Neural progenitor cell (in vitro differentiated cells): ENCODE measurements around the gene PNPLA5. TPM values are rescaled to one million over a fixed set of nuclear protein-coding genes. Genes with fewer than 3 reads are reported as not detected.

Experiments
- DNase-seq: peaks from one replicate; pipeline ENCODE4 v3.0.0-alpha.2; 2016; ENCODE audit warnings: low spot score
- H2AFZ ChIP-seq: fragments of 200-600 bp; sonication (generic); replicated peaks from 2 replicates; pipeline ENCODE4 v1.6.1; 2016; ENCODE audit warnings: antibody characterized with exemption
- H3F3A ChIP-seq: fragments of 200-600 bp; sonication (generic); 2 replicates; pipeline ENCODE4 v1.6.1; 2016; ENCODE audit warnings: antibody characterized with exemption, low read depth
- H3K27ac ChIP-seq: fragments of 200-600 bp; sonication (generic); 2 replicates; pipeline ENCODE4 v1.5.1; 2016; ENCODE audit warnings: mild to moderate bottlenecking
- H3K27me3 ChIP-seq: fragments of 200-600 bp; sonication (generic); 2 replicates; pipeline ENCODE4 v1.6.1; 2016; ENCODE audit warnings: mild to moderate bottlenecking, moderate library complexity
- H3K36me3 ChIP-seq: fragments of 200-600 bp; sonication (generic); 2 replicates; pipeline ENCODE4 v1.5.1; 2016
- H3K4me1 ChIP-seq: fragments of 200-600 bp; sonication (generic); 2 replicates; pipeline ENCODE4 v1.6.1; 2016; ENCODE audit warnings: mixed run types
- H3K4me2 ChIP-seq: fragments of 200-600 bp; sonication (generic); 2 replicates; pipeline ENCODE4 v1.6.1; 2016
- H3K4me3 ChIP-seq: fragments of 200-600 bp; sonication (generic); 2 replicates; pipeline ENCODE4 v1.5.1; 2016
- H3K79me2 ChIP-seq: fragments of 200-600 bp; sonication (generic); 2 replicates; pipeline ENCODE4 v1.6.1; 2016; ENCODE audit warnings: low read depth
- H3K9ac ChIP-seq: fragments of 200-600 bp; sonication (generic); 2 replicates; pipeline ENCODE4 v1.6.1; 2016
- H3K9me3 ChIP-seq: fragments of 200-600 bp; sonication (generic); 2 replicates; pipeline ENCODE4 v1.5.1; 2016; ENCODE audit warnings: low read depth
- H4K20me1 ChIP-seq: fragments of 200-600 bp; sonication (generic); 2 replicates; pipeline ENCODE4 v1.6.1; 2016; ENCODE audit warnings: low read depth
- H3K27ac Mint-ChIP-seq: 3 replicates; pipeline ENCODE4 v1.8.0; 2021; ENCODE audit warnings: mixed read lengths
- H3K27me3 Mint-ChIP-seq: 2 replicates; pipeline ENCODE4 v1.8.0; 2022; ENCODE audit warnings: low read depth, mild to moderate bottlenecking, inconsistent platforms, moderate library complexity, mixed read lengths; ENCODE audit not compliant: insufficient read depth
- H3K36me3 Mint-ChIP-seq: 3 replicates; pipeline ENCODE4 v1.8.0; 2021; ENCODE audit warnings: mixed read lengths
- H3K4me1 Mint-ChIP-seq: 3 replicates; pipeline ENCODE4 v1.8.0; 2021; ENCODE audit warnings: mixed read lengths
- H3K4me3 Mint-ChIP-seq: 3 replicates; pipeline ENCODE4 v1.8.0; 2021; ENCODE audit warnings: mild to moderate bottlenecking, moderate library complexity, mixed read lengths
- H3K9me3 Mint-ChIP-seq: 3 replicates; pipeline ENCODE4 v1.8.0; 2020; ENCODE audit warnings: mixed read lengths
- CTCF ChIP-seq: fragments of 200-600 bp; sonication (generic); IDR thresholded peaks from 2 replicates; pipeline ENCODE4 v1.5.1; 2017; ENCODE audit warnings: antibody characterized with exemption, mild to moderate bottlenecking
- EZH2 ChIP-seq: fragments of 200-600 bp; sonication (generic); IDR thresholded peaks from 2 replicates; pipeline ENCODE4 v1.6.1; 2017; ENCODE audit warnings: antibody characterized with exemption, mild to moderate bottlenecking, moderate library complexity
- EZH2phosphoT487 ChIP-seq: fragments of 200-600 bp; sonication (generic); IDR thresholded peaks from 2 replicates; pipeline ENCODE4 v1.6.1; 2017; ENCODE audit warnings: antibody characterized with exemption
- total RNA-seq: library from RNA; depleted of rRNA; stranded (reverse); fragments of >200 nt; gene quantifications from 2 replicates; pipeline ENCODE4 v1.2.3, GENCODE V29; 2015; ENCODE audit warnings: low replicate concordance

Gene PNPLA5
- total RNA-seq, 1 donor from 2014 or later: 0.11 TPM

GRCh38 chr22:43923191-43923590 is 31.4 kb upstream of the PNPLA5 start:
- TF ChIP-seq CTCF (no peak), EZH2 (no peak), EZH2phosphoT487 (no peak)
- peak overlapping the region; percentile 36 for H3K27ac Mint-ChIP-seq
- no peak overlapping the region for H2AFZ ChIP-seq
- H3K36me3 Mint-ChIP-seq: peaks cover 5% of the 10 kb centered on the region
- no peak overlapping the region for H3K9ac ChIP-seq
- peak overlapping the region; percentile 76 for H3K4me2 ChIP-seq
- H3K27me3 Mint-ChIP-seq: peaks cover 18% of the 10 kb centered on the region
- no peak overlapping the region for H3K27ac ChIP-seq
- no peaks in the 10 kb centered on the region for H3K9me3 ChIP-seq
- H3F3A ChIP-seq: peaks cover 29% of the 10 kb centered on the region
- peak overlapping the region; percentile 66 for H3K4me3 ChIP-seq
- no peaks in the 10 kb centered on the region for H3K36me3 ChIP-seq
- H3K27me3 ChIP-seq: peaks cover 30% of the 10 kb centered on the region
- peaks cover 18% of the 10 kb centered on the region for H3K4me1 ChIP-seq
- peaks cover 28% of the 10 kb centered on the region for H3K4me1 Mint-ChIP-seq
- H3K79me2 ChIP-seq: peaks cover 19% of the 10 kb centered on the region
- peak overlapping the region; percentile 85 for H3K4me3 Mint-ChIP-seq
- peaks cover 34% of the 10 kb centered on the region for H4K20me1 ChIP-seq
- no peak for DNase-seq
- no peaks in the 10 kb centered on the region for H3K9me3 Mint-ChIP-seq

GRCh38 chr22:43922123-43922522 is 30.3 kb upstream of the PNPLA5 start:
- peaks cover 2% of the 10 kb centered on the region for H3K36me3 Mint-ChIP-seq
- H2AFZ ChIP-seq: no peak overlapping the region
- TF ChIP-seq CTCF (peak; percentile 36), EZH2 (no peak)
- no peaks in the 10 kb centered on the region for H3K36me3 ChIP-seq
- DNase-seq: peak; percentile 24
- peaks cover 21% of the 10 kb centered on the region for H3K27me3 ChIP-seq
- H3K9me3 Mint-ChIP-seq: peaks cover 2% of the 10 kb centered on the region
- H3K4me1 ChIP-seq: peaks cover 18% of the 10 kb centered on the region
- H3K27ac ChIP-seq: no peak overlapping the region
- peak overlapping the region; percentile 70 for H3K4me3 Mint-ChIP-seq
- peaks cover 23% of the 10 kb centered on the region for H4K20me1 ChIP-seq
- H3K79me2 ChIP-seq: peaks cover 17% of the 10 kb centered on the region
- H3K9ac ChIP-seq: no peak overlapping the region
- H3K27ac Mint-ChIP-seq: no peak overlapping the region
- H3F3A ChIP-seq: peaks cover 29% of the 10 kb centered on the region
- peaks cover 28% of the 10 kb centered on the region for H3K4me1 Mint-ChIP-seq
- no peak overlapping the region for H3K4me2 ChIP-seq
- peaks cover 22% of the 10 kb centered on the region for H3K27me3 Mint-ChIP-seq
- H3K9me3 ChIP-seq: no peaks in the 10 kb centered on the region
- H3K4me3 ChIP-seq: no peak overlapping the region

GRCh38 chr22:43921370-43921769 is 29.6 kb upstream of the PNPLA5 start:
- H3K27ac ChIP-seq: no peak overlapping the region
- Mint-ChIP-seq H3K27me3 (peaks cover 21% of the 10 kb centered on the region), H3K9me3 (peaks cover 2% of the 10 kb centered on the region), H3K4me1 (peaks cover 28% of the 10 kb centered on the region), H3K27ac (no peak overlapping the region), H3K4me3 (no peak overlapping the region), H3K36me3 (peaks cover under 1% of the 10 kb centered on the region)
- H3K4me1 ChIP-seq: peaks cover 18% of the 10 kb centered on the region
- peaks cover 10% of the 10 kb centered on the region for H3K79me2 ChIP-seq
- H3F3A ChIP-seq: peaks cover 29% of the 10 kb centered on the region
- H3K4me2 ChIP-seq: no peak overlapping the region
- no peak overlapping the region for H3K9ac ChIP-seq
- no peak for DNase-seq
- no peak overlapping the region for H3K4me3 ChIP-seq
- no peak for TF ChIP-seq CTCF
- TF ChIP-seq EZH2phosphoT487: no peak
- TF ChIP-seq EZH2: no peak
- H2AFZ ChIP-seq: no peak overlapping the region
- no peaks in the 10 kb centered on the region for H3K36me3 ChIP-seq
- peaks cover 16% of the 10 kb centered on the region for H4K20me1 ChIP-seq
- no peaks in the 10 kb centered on the region for H3K9me3 ChIP-seq
- H3K27me3 ChIP-seq: peaks cover 13% of the 10 kb centered on the region
